DMS 273 treated with DMSO at 0.1 percent for 48 hours (cell line): Measurements from ENCODE around the gene INSR.

Source experiments
- DNase-seq: peaks from one replicate; lab custom pipeline; 2025; lab: John Stamatoyannopoulos, UW

Gene INSR

DNA sequence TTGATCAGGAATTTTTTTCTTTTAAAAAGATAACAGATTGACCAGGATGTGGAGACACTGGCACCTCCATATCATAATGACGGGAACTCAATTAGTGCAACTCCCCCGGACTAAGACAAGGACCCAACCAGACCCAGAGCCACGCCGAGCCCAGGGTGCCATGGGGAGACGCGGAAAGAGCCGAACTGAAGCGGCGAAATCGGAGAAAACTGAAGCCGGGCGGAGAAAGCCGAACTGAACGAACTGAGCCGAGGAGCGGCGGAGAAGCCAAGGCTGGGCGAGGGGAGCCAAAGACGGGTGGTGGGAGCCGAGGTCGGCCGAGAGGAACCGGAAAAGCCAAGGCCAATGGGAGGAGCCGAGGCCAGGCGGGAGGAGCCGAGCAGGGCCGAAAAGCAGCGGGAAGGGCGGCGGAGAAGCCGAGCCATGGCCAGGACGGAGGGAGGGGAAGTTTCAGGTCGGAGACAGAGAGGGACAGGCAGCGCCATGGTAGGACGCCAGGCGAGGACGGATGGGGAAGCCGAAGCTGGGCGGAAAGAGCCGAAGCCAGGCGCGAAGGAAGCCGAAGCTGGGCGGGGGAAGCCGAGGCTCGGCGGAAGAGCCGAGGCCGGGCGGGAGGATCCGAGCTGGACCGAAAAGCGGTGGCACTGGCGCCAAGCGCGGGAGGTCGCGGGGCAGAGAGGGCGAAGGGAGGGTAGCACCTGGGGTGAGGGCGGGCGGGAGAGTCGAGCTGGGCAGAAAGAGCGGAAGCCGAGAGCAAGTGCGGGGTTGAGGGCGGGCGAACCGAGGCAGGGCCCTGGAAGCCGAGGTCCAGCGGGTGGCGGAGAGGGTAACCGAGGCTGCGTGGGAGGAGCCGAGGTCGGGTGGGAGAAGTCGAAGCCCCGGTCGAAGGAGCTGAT is 195.3 kb downstream of the INSR start:
- DNase-seq = peak; percentile 87

GRCh38 chr19:7098096-7098495 is 196.1 kb downstream of the INSR start:
- no peak for DNase-seq

- no peak for DNase-seq
Observed at GRCh38 chr19:7088999-7089398, 205.2 kb downstream of the INSR start.

DNA sequence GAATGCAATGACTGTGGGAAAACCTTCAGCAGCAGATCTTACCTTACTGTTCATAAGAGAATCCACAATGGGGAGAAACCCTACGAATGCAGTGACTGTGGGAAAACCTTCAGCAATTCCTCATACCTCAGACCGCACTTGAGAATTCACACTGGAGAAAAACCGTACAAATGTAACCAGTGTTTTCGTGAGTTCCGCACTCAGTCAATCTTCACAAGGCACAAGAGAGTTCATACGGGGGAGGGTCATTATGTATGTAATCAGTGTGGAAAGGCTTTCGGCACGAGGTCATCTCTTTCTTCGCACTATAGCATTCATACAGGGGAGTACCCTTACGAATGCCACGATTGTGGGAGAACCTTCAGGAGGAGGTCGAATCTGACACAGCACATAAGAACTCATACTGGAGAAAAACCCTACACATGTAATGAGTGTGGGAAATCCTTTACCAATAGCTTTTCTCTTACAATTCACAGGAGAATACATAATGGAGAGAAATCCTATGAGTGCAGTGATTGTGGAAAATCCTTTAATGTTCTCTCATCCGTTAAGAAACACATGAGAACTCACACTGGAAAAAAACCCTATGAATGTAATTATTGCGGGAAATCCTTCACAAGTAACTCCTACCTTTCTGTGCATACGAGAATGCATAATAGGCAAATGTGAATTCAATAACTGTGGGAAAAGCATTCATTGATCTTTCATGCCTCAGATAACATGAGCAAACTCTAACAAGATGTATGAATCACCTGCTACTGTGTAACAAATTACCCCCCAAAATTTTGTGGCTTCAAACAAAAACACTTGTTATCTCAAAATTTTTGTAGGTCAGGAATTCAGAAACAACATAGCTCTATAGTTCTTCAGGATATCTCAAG is 210.9 kb downstream of the INSR start:
- no peak for DNase-seq

- no peak for DNase-seq
Observed at GRCh38 chr19:7078008-7078407, 216.2 kb downstream of the INSR start.

DNA sequence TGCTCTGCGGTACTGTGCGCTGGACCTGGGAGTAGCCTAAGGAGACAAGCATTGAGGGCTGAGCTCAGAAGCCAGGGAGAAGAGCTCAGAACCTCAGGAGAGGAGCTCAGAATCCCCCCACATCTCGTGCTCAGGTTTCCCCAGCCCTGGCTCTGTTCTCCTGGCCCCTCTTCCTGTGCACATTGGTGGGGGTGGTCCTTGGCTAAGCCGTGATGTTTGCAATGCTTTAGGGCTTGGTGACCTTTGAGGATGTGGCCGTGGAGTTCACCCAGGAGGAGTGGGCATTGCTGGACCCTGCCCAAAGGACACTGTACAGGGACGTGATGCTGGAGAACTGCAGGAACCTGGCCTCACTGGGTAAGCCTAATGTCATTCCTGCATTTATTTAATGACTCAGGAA is 218.1 kb downstream of the INSR start:
- no peak for DNase-seq

- DNase-seq = no peak
Observed at GRCh38 chr19:7074705-7075282, 219.4 kb downstream of the INSR start.

- DNase-seq = no peak
Observed at GRCh38 chr19:7072541-7072940, 221.7 kb downstream of the INSR start.

DNA sequence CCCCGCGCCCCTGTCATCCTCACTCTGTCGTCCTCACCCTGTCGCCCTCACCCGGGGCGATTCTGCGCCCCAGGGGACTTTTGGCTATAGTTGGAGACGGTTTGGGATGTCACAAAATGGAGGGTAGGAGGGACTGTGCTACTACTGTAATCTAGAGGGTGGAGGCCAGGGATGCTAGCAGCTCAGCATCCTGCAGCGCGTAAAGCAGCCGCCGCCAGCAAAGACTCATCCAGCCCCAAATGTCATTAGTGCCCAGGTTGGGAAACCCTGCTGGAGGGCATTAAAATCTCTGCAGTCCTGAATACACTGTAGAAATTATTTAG is 224.3 kb downstream of the INSR start:
- DNase-seq = no peak

GRCh38 chr19:7069042-7069903 is 224.9 kb downstream of the INSR start, which contains the start of gene ZNF557:
Gene ZNF557 (plus strand): TSS chr19:7069703. CDS start chr19:7075075, 5,372 bp downstream.
- DNase-seq = peak; percentile 88

GRCh38 chr19:7068599-7068998 is 225.6 kb downstream of the INSR start:
- no peak for DNase-seq

GRCh38 chr19:7067716-7068115 is 226.5 kb downstream of the INSR start:
- no peak for DNase-seq

GRCh38 chr19:7067122-7067521 is 227.1 kb downstream of the INSR start:
- DNase-seq = peak; percentile 33

DNA sequence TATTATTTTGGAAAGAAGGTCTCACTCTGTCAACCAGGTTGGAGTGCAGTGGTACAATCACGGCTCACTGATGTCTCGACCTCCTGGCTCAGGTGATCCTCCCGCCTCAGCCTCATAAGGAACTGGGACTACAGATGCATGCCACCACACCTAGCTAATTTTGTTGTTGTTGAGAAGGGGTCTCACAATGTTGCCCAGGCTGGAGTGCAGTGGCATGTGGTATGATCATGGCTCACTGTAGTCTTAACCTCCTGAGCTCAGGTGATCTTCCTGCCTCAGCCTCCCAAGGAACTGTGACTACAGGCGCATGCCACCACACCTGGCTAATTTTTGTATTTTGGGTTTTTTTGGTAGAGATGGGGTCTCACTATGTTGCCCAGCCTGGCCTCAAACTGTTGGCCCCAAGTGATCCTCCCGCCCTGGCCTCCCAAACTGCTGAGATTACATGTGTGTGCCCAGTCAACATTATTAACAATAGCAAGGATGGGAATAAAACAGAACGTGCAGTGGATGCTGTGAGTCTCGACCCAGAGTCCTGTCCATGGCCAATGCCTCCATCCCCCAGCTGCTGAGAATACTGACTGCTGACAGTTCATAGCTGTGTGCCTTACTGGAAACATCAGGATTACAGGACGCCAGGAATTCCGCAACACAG is 230.3 kb downstream of the INSR start:
- DNase-seq = no peak

DNA sequence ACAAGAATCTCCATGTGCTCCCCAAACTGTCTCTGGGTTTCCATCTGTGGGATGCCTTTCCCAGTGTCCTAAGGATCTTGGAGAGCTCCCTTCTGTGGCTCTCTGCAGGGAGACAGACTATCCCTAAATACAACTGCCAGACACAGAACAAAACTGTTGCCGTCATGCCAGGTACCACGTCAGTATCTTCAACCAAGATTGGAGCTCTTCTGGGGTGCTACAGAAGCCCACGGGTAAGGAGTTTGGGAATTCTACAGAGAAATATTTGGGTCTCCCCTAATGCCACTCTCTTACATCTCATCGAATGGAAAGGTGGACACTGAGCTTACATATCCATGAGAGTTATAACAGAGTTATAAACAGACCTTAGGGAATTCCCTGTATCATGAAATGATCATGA is 230.9 kb downstream of the INSR start:
- no peak for DNase-seq
